GM21447 (cell line): ENCODE measurements around the gene PON1.

Experiments
- ATAC-seq: cut with Tn5 transposase; IDR thresholded peaks from one replicate; pipeline ENCODE4 v1.9.1; 2021; ENCODE audit not compliant: unreplicated experiment

PON1 gene

DNA sequence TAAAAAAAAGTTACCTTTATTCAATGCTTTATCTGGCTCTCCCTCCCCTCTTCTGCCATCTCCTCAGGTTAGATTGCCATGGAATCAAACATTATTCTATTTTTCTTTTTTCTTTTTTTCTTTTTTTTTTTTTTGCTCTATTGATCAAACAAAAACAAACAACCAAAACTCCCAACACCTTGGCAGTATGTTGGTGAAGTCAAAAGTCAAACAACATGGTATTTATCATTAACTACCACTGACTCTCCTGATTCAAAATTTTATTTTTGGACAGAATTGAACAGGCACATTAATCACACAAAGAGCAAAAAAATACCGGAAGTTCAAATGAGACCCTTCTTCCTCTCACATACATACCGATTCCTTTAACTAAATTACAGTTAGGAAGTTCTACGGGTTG, 6.4 kb downstream of the PON1 start:
- ATAC-seq = no peak

DNA sequence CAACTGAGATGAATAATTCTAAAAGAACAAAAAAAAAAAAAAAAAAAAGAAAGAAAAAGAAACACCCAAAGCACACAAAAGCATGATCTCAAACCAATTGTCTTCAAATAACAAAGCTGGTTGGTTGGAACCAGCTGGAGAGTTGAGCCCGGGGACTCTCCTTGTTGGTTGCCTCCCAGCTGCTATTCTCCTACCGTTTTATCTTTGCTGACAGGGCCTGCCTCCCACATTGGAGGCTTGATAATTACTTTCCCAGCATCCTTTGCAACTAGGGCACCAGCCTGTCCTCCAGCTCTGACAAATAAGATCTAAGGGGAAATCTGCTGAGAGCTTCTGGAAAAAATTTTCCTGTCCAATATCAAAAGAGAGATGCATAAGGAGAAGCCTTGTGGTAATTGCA, 6.8 kb downstream of the PON1 start:
- no peak for ATAC-seq

DNA sequence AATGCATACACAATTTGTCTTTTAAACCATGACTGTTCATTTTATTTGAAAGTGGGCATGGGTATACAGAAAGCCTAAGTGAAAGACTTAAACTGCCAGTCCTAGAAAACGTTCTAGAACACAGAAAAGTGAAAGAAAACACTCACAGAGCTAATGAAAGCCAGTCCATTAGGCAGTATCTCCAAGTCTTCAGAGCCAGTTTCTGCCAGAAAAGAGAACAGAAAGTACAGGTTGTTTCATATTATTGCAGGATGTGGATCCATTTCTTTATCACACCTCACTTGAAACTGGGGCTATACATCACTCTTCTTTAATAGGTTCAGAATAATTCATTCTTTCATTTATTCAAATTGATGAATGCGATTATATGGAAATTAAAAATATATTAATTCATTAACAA, 7.7 kb downstream of the PON1 start:
- no peak for ATAC-seq

DNA sequence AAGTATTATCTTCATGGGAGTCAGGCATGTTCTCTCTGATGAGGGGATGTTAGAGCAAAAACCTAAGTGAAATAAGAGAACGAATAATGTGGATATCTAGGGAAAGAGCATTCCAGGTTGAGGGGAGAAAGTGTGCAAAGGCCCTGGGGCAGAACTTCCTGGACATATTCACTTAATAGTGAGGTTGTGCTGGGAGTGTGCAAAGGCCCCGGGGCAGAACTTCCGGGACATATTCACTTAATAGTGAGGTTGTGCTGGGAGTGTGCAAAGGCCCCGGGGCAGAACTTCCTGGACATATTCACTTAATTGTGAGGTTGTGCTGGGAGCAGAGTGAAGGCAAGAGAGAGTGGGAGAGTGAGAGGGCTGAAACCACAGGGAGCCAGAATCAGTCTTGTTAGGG, 11.8 kb downstream of the PON1 start:
- no peak for ATAC-seq

GRCh38 chr7:95311389-95311788, 12.9 kb downstream of the PON1 start:
- ATAC-seq = no peak

GRCh38 chr7:95309951-95310350, 14.4 kb downstream of the PON1 start:
- ATAC-seq = no peak

DNA sequence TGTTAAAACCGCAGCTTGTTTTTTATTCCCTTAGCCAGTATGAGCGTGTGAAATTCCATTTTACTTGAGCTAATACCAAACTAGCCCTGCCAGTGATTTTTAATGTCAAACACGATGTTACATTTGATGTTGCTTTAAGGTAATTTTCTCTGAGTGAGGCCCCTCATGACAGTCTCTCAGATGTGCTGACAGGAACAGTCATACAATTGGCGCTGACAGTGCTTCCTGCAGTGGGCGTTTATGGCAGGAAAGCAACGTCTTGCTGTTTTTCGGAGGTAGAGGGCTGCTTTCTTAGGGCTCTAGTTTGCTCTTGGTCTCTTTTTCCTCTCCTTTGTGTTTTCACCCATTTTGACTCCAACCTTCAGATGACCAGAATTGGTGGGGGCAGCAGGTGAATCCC, 19.3 kb downstream of the PON1 start:
- ATAC-seq = no peak

DNA sequence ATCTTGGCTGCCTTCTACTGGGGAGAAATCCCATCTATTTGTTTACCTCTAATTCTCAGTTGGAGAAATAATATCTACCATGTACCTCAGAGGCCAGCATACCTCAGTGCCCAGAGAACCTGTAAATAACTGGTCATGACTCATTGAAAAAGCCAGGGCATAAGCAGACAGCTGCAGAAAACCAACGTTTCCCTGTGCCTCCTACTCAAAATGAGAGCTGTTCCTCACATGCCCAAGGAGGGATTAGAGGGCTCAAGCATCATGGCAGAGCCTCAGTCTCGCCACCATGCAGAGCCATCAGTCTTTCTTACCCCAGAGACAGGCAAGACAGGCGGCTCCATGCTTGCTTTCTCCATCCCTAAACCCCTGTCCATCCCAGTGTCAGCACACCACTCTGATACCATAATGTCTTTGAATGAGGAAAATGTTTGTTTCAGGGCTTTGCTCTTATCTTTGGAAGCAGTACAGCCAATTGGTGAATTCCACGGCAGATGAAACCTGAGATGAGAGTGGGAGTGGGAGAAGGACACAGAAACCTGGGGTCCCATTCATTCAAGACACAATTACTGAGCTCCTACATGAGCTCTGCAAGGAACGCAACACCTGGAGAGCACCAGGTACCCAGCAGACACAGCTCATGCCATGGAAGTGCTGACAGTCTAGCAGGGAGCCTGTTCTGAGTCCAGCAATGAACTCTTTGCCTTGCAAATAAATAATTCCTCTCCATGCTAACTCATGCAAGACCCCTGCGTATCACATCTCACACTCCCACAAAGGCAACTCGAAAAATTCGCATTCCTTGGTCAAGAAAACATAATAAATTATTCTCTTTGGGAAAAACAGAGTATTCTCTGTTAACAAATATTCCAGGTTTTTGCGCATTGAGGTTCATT, 21.1 kb downstream of the PON1 start:
- no peak for ATAC-seq

DNA sequence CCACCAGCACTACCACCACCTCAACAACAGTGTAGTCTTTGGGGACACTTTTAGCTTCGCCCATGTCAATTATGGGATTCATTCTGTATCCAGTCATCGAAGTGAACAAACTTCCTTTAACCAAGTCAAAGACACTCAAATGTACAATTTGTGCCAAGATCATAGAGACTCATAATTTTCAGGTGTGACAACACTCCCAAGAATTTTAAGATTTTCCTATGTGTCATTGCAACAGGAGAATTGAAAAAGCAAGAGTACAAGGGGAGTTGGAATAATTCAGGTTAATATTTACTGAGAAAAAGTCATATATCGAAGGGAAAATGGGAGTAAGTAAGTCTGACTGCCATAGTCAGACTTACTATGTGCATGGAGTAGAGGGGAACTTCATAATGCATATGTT, 26.2 kb downstream of the PON1 start:
- no peak for ATAC-seq

DNA sequence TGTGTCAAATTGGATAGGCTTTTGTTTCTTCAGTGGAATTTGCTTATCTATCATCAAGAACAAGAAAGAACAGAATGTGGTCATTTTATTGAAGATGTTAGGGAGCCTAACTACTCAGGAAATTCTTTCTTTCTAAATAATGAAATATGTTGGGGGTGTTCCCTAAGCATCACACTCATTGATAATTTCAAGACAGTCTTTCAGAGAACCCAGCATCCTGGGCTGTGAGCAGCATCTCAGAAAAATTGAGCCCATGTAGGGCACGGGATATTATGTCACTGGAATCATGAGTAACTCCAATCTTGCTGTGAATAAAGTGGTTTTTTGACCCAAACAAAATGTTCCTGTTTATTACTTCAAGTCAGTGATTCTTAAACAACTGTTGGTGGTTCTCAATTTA, 27.3 kb downstream of the PON1 start:
- ATAC-seq = no peak

DNA sequence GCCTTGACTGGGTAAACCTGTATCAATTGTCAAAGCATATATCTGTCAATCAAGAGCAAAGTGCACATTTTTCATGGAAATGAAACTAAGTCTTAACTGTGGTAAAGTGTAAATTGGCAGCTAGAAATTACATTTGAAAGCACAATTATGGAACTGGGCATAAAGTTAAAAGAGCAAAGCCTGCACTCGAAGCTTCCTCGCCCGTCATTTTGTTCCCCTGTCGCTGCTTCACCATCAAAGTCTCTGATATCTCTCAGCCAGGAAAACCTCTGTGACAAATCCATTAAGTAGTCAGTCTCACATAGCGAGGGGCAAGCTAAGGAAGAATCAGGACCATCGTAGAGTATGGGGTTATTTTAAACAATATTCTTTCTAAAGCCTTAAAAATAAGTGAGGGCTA, 27.9 kb downstream of the PON1 start:
- ATAC-seq = no peak

DNA sequence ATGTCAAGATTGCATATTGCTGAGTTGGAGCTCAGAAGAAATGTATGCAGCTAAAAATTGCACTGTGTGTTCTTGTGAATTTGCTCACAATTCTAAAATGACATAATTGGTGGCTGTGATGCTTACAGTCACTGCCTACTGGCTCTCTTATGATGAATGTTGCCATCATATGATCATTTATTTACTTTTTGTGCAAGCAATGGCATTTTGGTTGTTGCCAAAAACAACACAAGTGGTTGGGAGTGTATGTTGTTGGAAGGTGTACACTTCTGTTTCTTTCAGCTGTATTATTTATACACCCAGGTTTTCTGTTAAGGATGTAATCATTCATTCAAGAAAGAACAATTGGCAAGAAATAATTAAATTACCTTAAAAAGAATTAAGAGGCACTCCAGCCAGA, 28.9 kb downstream of the PON1 start:
- no peak for ATAC-seq

DNA sequence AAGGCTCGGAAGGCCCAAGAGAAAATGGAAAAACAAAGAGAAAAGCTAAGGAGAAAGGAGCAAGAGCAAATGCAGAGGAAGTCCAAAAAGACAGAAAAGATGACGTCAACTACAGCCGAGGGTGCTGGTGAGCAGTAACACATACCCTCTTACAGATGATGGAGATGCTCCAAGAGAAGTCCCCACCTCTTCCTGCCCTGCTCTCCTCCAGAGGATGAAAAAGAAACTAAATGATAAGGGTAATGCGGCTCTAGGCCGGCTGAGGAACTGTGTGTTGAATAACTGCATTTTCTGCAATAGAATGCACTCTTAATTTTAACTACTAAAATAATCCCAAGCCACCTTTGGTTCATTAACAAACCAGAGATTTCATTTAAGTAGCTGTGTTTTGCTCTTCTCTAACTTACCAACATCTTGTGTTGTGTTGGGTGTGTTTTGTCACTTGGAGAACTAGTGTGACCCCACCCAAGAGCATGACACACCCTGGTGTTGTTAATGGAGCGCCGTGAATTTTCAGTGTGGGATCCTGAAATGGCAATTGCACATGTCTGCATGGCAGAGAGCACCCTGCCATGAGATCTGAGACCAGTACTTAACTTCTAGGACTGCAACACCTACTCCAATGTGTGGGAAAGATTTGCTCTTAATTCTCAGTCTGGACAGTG, 34.0 kb downstream of the PON1 start:
- no peak for ATAC-seq

DNA sequence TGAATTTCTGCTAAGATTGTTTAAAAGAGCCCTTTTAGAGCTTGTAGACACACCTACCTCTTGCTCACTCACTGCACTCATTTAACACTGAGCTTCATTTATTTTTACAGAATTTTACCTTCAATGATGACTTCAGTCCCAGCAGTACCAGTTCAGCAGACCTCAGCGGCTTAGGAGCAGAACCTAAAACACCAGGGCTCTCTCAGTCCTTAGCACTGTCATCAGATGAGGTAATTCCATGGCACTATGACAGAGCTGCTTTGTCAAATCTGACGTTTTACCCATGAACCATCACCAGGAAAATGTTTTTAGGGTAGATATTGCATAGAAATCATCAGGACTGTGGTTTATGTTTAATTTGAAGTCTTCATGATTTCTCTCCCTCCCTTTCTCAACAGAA, 38.2 kb downstream of the PON1 start:
- no peak for ATAC-seq

GRCh38 chr7:95279417-95279816, 44.9 kb downstream of the PON1 start:
- no peak for ATAC-seq

DNA sequence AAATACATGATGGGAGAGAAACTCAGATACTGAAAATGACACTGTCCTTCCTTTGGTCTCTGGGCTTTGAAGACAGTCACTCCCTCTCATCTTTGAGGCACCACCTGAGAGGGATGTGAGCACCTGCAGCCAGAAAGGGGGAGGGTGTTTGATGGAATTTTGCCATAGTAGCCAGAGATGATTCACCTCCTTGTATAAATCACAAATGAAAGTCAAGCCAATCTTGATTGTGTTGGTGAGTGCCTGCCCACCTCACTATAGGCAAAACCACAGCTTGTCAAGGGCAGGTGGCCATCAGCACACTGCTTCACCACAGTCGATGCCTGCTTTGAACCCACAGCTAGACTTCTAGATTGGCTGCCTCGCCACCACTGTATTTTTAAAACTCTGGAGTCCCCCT, 48.2 kb downstream of the PON1 start:
- ATAC-seq = no peak

DNA sequence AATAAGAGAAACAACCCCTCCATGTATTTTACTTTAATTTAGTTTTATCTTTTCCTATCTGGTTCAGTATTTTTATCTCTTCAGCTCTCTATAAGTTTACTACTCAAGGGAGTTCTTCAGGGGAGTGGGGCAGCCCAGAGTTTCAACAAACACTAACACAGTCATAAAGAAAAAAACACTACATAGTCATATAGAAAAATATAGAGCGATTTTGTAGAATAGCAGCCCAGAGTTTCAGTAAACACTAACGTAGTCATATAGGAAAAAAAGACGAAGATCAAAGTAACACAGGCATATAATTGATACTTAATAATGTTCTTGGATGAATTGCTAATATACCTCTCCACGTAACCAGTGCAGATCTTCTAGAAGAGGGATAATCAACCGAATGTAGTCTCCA, 54.7 kb downstream of the PON1 start:
- ATAC-seq = no peak

GRCh38 chr7:95267754-95268153, 56.6 kb downstream of the PON1 start:
- no peak for ATAC-seq

DNA sequence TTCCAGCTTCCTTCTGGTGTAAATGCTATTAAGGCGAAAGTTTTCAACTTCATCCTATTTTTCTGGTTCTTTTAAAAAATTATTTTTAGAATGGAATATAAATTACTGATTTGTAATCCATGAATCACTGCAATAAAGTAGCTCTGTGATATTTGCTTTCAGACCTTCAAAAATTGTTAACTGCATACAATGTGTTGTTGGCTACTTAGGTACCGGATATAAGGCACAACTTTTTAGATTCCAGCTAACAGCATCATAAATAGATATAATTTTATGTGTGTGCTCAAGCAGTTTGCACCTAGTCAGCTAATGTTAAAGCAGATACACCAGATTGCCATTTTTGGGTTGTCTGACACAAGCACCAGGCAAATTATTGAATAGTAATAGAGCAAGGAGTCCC, 58.7 kb downstream of the PON1 start:
- ATAC-seq = no peak

- ATAC-seq = no peak
Measured at GRCh38 chr7:95264363-95264891, 59.9 kb downstream of the PON1 start.

- no peak for ATAC-seq
Measured at GRCh38 chr7:95263785-95264362, 60.5 kb downstream of the PON1 start.

GRCh38 chr7:95262875-95263274, 61.5 kb downstream of the PON1 start:
- ATAC-seq = no peak
